ENCODE data around the gene RNLS. TPM values are rescaled to one million over a fixed set of nuclear protein-coding genes. Genes with fewer than 3 reads are reported as not detected.
"Not testable (repeated sequence)": the region's sequence is repeated elsewhere in the genome, so short reads cannot be mapped to it uniquely, and the experiment has no call there.

Gene RNLS
- total RNA-seq, 1 donor from 2014 or later: 14.6 TPM

- no peak for DNase-seq (ENCODE audit: low spot score)
Measured at GRCh38 chr10:88523739-88524400, 59.2 kb downstream of the RNLS start.

GRCh38 chr10:88522715-88523114 is 60.4 kb downstream of the RNLS start:
- no peak for DNase-seq (ENCODE audit: low spot score)

GRCh38 chr10:88521791-88522190 is 61.3 kb downstream of the RNLS start:
- DNase-seq (ENCODE audit: low spot score): no peak

GRCh38 chr10:88515235-88515634 is 67.9 kb downstream of the RNLS start:
- DNase-seq (ENCODE audit: low spot score): no peak

GRCh38 chr10:88512599-88512998 is 70.5 kb downstream of the RNLS start:
- DNase-seq (ENCODE audit: low spot score): no peak

- no peak for DNase-seq (ENCODE audit: low spot score)
Measured at GRCh38 chr10:88508796-88509195, 74.3 kb downstream of the RNLS start.

GRCh38 chr10:88507826-88508453 is 75.2 kb downstream of the RNLS start:
- no peak for DNase-seq (ENCODE audit: low spot score)

GRCh38 chr10:88507404-88507803 is 75.7 kb downstream of the RNLS start:
- DNase-seq (ENCODE audit: low spot score): no peak

- no peak for DNase-seq (ENCODE audit: low spot score)
Measured at GRCh38 chr10:88505680-88506215, 77.4 kb downstream of the RNLS start.

- no peak for DNase-seq (ENCODE audit: low spot score)
Measured at GRCh38 chr10:88505265-88505664, 77.9 kb downstream of the RNLS start.

GRCh38 chr10:88500656-88501055 is 82.5 kb downstream of the RNLS start:
- DNase-seq (ENCODE audit: low spot score): no peak

- DNase-seq (ENCODE audit: low spot score): no peak
Measured at GRCh38 chr10:88499569-88500470, 83.3 kb downstream of the RNLS start.

- no peak for DNase-seq (ENCODE audit: low spot score)
Measured at GRCh38 chr10:88497913-88498312, 85.2 kb downstream of the RNLS start.

- no peak for DNase-seq (ENCODE audit: low spot score)
Measured at GRCh38 chr10:88494537-88494936, 88.6 kb downstream of the RNLS start.

- DNase-seq (ENCODE audit: low spot score): no peak
Measured at GRCh38 chr10:88493691-88494483, 89.2 kb downstream of the RNLS start.

- DNase-seq (ENCODE audit: low spot score): no peak
Measured at GRCh38 chr10:88491314-88491713, 91.8 kb downstream of the RNLS start.

- DNase-seq (ENCODE audit: low spot score): no peak
Measured at GRCh38 chr10:88490231-88490980, 92.7 kb downstream of the RNLS start.

- no peak for DNase-seq (ENCODE audit: low spot score)
Measured at GRCh38 chr10:88489107-88489506, 94.0 kb downstream of the RNLS start.

GRCh38 chr10:88486816-88487215 is 96.3 kb downstream of the RNLS start:
- not testable (repeated sequence) for DNase-seq (ENCODE audit: low spot score)

GRCh38 chr10:88482220-88482619 is 100.9 kb downstream of the RNLS start:
- DNase-seq (ENCODE audit: low spot score): no peak

GRCh38 chr10:88478256-88478655 is 104.9 kb downstream of the RNLS start:
- DNase-seq (ENCODE audit: low spot score): no peak

Data from mucosa of gallbladder (tissue), 1 donor.